Loucy (cell line): ENCODE measurements around the gene COL5A3.

Experiments used
- EZH2phosphoT487 ChIP-seq: fragments of 200-600 bp; IDR thresholded peaks from 2 replicates; pipeline ENCODE4 v1.6.1; 2018; ENCODE audit warnings: antibody characterized with exemption, mild to moderate bottlenecking, moderate library complexity, borderline replicate concordance
- TF ChIP-seq, protein P1 (sequence below): fragments of 200-600 bp; sonication (generic); conservative IDR thresholded peaks from 2 replicates; pipeline ENCODE4 v1.5.1; 2014; ENCODE audit warnings: mild to moderate bottlenecking, antibody characterized with exemption, low read length

DNA sequence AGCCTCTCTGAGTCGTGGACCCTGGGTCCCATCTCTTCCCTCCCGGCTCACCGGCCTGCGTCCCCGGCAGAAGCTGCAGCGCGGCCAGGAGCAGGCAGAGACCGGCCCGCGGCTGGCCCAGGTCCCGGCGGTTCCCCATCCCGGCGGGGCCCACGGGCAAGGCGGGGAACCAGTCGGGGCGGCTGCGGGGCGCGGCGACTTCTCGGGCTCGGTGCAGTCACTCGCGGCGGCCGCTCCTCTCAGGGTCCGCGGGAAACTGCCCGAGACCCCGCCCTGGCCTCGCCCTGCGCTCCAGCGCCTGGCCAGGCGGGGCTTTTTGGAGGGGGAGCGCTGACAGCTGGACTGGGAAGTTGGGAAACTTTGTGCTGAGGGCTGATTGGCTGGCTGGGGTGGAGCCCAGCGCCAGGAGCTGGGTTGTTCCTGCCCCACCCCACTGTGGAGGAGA is at the start of gene COL5A3:
- TF ChIP-seq, protein P1, sequence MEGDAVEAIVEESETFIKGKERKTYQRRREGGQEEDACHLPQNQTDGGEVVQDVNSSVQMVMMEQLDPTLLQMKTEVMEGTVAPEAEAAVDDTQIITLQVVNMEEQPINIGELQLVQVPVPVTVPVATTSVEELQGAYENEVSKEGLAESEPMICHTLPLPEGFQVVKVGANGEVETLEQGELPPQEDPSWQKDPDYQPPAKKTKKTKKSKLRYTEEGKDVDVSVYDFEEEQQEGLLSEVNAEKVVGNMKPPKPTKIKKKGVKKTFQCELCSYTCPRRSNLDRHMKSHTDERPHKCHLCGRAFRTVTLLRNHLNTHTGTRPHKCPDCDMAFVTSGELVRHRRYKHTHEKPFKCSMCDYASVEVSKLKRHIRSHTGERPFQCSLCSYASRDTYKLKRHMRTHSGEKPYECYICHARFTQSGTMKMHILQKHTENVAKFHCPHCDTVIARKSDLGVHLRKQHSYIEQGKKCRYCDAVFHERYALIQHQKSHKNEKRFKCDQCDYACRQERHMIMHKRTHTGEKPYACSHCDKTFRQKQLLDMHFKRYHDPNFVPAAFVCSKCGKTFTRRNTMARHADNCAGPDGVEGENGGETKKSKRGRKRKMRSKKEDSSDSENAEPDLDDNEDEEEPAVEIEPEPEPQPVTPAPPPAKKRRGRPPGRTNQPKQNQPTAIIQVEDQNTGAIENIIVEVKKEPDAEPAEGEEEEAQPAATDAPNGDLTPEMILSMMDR: no peak
- no peak for TF ChIP-seq EZH2phosphoT487
